T47D (cell line): ENCODE results near the gene KIDINS220.

Experiments used
- DNase-seq, 2 experiments: peaks; one replicate each; pipeline versions ENCODE4 v3.0.0 to v3.0.0-alpha.2; 2011 to 2012; ENCODE audit warnings: low read depth in 1 of 2, low spot score in 1 of 2
- JUND ChIP-seq: IDR thresholded peaks from 2 replicates; pipeline ENCODE4 v1.6.1; 2012; ENCODE audit warnings: low read depth
- in situ Hi-C: cut with HindIII; loops from 2 replicates; pipeline ENCODE4 v1.10.0; 2016; ENCODE audit warnings: low sequenced_read_pairs, low pct_unique_long_range_greater_than_20kb

Gene KIDINS220

GRCh38 chr2:8848328-8849100 is 11.1 kb upstream of the KIDINS220 start:
- no peak for TF ChIP-seq JUND
- in situ Hi-C loops = no loop called here
- DNase-seq = peak in 1 of 2 experiments; percentile 8

DNA sequence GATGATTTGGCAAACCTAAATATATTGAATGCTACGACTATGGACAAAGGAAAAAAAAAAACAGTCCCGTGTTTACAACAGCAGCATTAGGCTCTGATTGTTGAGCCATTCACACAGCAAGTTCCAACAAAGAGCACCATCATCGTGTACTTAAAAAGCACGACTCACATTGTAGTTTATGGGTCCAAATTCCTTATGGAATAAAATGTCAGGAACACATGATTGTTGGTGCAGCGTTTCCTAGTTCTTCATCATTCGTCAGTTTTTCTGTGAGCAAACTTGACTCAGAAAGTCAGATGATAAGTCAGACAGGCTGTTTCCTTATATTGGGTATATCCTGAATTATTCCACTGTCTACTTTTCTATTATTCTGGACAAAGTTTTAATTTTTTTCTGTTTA is 10.0 kb upstream of the KIDINS220 start:
- in situ Hi-C loops = no loop called here
- DNase-seq = no peak
- TF ChIP-seq JUND = no peak

DNA sequence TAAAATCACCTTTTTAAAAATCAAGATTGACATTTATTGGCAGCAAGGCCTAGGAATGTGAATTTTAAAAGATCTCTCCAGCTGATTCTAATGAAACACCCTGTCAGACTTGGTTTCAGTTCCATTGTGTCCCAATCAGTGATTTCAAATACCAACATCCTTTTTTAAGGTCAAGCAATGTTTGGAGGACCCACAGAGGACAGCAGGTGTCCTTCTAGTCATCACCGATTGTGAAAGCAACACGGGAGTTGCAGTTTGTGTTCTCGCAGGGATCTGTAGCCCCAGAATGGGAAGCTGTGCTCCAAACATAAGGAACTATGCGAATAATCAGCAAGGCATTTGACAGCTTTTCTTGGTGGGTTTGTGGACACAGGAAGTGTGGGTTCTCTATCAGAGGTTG is 4.5 kb upstream of the KIDINS220 start:
- no peak for TF ChIP-seq JUND
- no peak for DNase-seq
- in situ Hi-C loops = no loop called here

DNA sequence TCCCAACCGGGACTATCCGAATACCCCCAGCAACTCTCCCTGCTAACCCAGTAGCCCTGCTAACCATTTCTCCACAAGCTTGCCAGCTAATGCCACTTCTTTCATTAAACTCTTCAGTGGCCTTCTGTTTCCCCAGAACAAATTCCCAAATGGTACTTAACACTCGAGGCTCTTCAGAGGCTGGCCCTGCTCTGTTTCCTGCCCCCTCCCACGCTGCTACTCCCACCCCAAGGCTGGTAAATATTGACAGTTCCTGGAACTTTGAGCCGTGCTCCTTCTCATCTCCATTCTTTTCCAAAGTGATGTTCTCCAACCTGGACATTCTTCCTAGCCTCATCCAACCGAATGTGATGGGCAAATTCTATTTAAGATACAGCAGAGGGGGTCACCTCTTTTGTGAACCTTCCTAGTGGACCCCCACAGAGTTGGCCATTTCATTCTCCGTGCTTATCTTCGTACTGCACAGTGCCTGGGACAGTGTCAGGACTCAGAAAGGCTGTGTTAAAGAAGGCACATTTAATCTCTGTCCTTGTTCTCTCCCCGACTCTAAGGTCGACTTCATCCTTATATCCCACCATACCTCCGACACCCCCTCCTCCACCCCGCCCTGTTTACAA is 3.2 kb upstream of the KIDINS220 start:
- in situ Hi-C loops = no loop called here
- no peak for DNase-seq
- no peak for TF ChIP-seq JUND

GRCh38 chr2:8839189-8839965 is 2.0 kb upstream of the KIDINS220 start:
- no peak for TF ChIP-seq JUND
- in situ Hi-C loops = no loop called here

DNA sequence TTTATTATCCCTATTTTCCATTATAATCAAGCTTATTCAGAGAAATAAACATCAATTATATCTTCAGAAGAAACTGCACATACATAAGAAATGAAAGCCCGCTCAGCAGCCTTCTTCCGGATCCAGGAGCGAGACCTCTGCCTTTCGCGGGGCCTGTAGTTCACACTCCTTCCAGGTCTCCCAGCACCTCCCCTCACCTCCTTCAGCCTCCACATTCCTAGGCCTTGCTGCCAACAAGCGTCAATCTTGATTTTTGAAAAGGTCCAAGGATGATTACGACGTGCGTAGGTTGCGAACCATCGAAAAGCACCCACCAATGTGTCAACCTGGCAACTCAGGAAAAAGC is 355 bp upstream of the KIDINS220 start:
- in situ Hi-C loops = no loop called here
- TF ChIP-seq JUND = no peak
- no peak for DNase-seq

More at GRCh38 chr2:8839189-8839965, 2.0 kb upstream of the KIDINS220 start:
- DNase-seq = no peak

DNA sequence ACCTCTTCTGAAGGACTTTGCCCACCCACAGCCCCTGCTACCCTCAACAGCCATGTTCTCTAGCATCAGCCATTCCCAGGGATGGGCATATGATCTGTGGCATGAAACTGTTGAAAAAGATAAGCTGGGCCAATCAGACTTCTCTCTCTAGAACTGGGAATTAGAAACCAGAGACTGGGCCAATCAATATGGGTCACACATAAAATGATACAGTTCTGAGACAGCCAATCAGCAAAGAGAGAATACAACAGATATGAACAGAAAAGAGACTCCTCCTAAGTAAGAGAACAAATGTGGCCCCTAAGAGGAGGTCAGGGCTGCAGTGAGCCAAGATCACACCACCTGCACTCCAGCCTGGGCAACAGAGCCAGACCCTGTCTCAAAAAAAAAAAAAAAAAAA is 2.1 kb downstream of the KIDINS220 start:
- in situ Hi-C loops = no loop called here
- TF ChIP-seq JUND = no peak
- DNase-seq = no peak

DNA sequence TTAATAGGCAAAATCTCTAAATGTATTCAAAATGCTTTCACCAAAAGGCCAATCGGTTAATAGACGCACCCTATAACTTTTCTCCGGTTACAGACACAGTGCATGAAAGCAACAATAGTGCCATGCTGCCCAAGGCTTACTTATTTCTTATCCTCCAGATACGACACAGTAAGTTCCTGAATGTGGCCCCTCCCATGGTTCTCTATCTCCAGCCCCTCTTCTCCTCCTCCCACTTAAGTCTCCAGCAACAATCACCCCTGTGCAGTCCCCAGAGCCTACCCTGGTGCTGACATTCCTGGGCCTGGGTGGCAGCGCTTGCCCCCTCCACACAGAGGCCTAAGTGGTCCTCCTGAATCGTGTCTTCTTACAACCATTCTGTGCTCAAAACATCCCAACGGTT is 3.6 kb downstream of the KIDINS220 start:
- TF ChIP-seq JUND = no peak
- in situ Hi-C loops = no loop called here
- no peak for DNase-seq

- TF ChIP-seq JUND = no peak
- in situ Hi-C loops = no loop called here
These were observed 5.9 kb downstream of the KIDINS220 start for GRCh38 chr2:8831516-8831915.

GRCh38 chr2:8827729-8828128 is 9.7 kb downstream of the KIDINS220 start:
- no peak for TF ChIP-seq JUND
- DNase-seq = no peak
- in situ Hi-C loops = no loop called here

More at GRCh38 chr2:8831516-8831915, 5.9 kb downstream of the KIDINS220 start:
- no peak for DNase-seq

- in situ Hi-C loops = no loop called here
- no peak for DNase-seq
- TF ChIP-seq JUND = no peak
These were observed 15.2 kb downstream of the KIDINS220 start for GRCh38 chr2:8822218-8822617.

- in situ Hi-C loops = no loop called here
- DNase-seq = no peak
- TF ChIP-seq JUND = no peak
These were observed 15.9 kb downstream of the KIDINS220 start for GRCh38 chr2:8821276-8822217.
